ENCODE data around the gene CDH4. TPM values are rescaled to one million over a fixed set of nuclear protein-coding genes. Genes with fewer than 3 reads are reported as not detected.

CDH4 gene
- total and polyA plus RNA-seq, 10 donors, result 0.30 to 20.1 (median 7.7) TPM

- Histone ChIP-seq H3K36me3 (no peaks in the 10 kb centered on the region), H3K27me3 (replicated peaks in 1 of 7) (peaks cover 0 to 34% (median 0%) of the 10 kb centered on the region in 7 donors), H3K27ac (no peak overlapping the region), H3K4me3 (no peak overlapping the region), H3K4me1 (no peaks in the 10 kb centered on the region), H3K9me3 (no peaks in the 10 kb centered on the region)
- DNase-seq, result no peak
- no peak for TF ChIP-seq CTCF (IDR thresholded peaks at IDR 0.05 in 8 of 11, conservative IDR thresholded peaks at IDR 0.05 in 3 of 11)
- TF ChIP-seq POLR2A (IDR thresholded peaks at IDR 0.05), result no peak
- TF ChIP-seq POLR2AphosphoS5 (IDR thresholded peaks at IDR 0.05), result no peak
- intact Hi-C loops (cut with DNase I; ENCODE audit: low total_unique reads), result loop anchor here (10.0 kb wide), 1 partner anchor 1008 kb away; no protein-coding TSS in a partner anchor
- WGBS, 5 donors, result 83 to 91% (median 88%) methylated on average over 3 of the region's 3 CpGs
Measured at GRCh38 chr20:61222699-61223098, 29.4 kb upstream of the CDH4 start.

- 85 to 93% (median 90%) methylated on average over 10 of the region's 10 CpGs for WGBS, 5 donors
- TF ChIP-seq POLR2AphosphoS5 (IDR thresholded peaks at IDR 0.05), result no peak
- TF ChIP-seq POLR2A (IDR thresholded peaks at IDR 0.05), result no peak
- no peak for TF ChIP-seq CTCF (IDR thresholded peaks at IDR 0.05 in 8 of 11, conservative IDR thresholded peaks at IDR 0.05 in 3 of 11)
- Histone ChIP-seq H3K9me3 (no peaks in the 10 kb centered on the region), H3K4me1 (no peaks in the 10 kb centered on the region), H3K4me3 (no peak overlapping the region), H3K27me3 (replicated peaks in 1 of 7) (peaks cover 0 to 32% (median 0%) of the 10 kb centered on the region in 7 donors), H3K36me3 (no peaks in the 10 kb centered on the region), H3K27ac (no peak overlapping the region)
- no peak for DNase-seq
- intact Hi-C loops (cut with DNase I; ENCODE audit: low total_unique reads), result loop anchor here (10.0 kb wide), 1 partner anchor 1008 kb away; no protein-coding TSS in a partner anchor
Measured at GRCh38 chr20:61223121-61223520, 28.9 kb upstream of the CDH4 start.

GRCh38 chr20:61230166-61230565 lies 21.9 kb upstream of the CDH4 start:
- WGBS, 5 donors, result 85 to 92% (median 87%) methylated on average over 9 of the region's 9 CpGs
- H3K4me1 ChIP-seq, result no peaks in the 10 kb centered on the region
- no peak overlapping the region for H3K4me3 ChIP-seq
- TF ChIP-seq POLR2AphosphoS5 (IDR thresholded peaks at IDR 0.05), result no peak
- TF ChIP-seq POLR2A (IDR thresholded peaks at IDR 0.05), result no peak
- no peak for TF ChIP-seq CTCF (IDR thresholded peaks at IDR 0.05 in 8 of 11, conservative IDR thresholded peaks at IDR 0.05 in 3 of 11)
- intact Hi-C loops (cut with DNase I; ENCODE audit: low total_unique reads), result no loop called here
- peaks cover 0 to 16% (median 0%) of the 10 kb centered on the region in 7 donors for H3K27me3 ChIP-seq (replicated peaks in 1 of 7)
- peaks cover 0 to 23% (median 9%) of the 10 kb centered on the region in 8 donors for H3K9me3 ChIP-seq
- no peak for DNase-seq
- no peak overlapping the region for H3K27ac ChIP-seq
- H3K36me3 ChIP-seq, result no peaks in the 10 kb centered on the region

GRCh38 chr20:61233590-61233989 lies 18.5 kb upstream of the CDH4 start:
- H3K36me3 ChIP-seq, result no peaks in the 10 kb centered on the region
- H3K9me3 ChIP-seq, result peaks cover 0 to 23% (median 9%) of the 10 kb centered on the region in 8 donors
- H3K4me1 ChIP-seq, result no peaks in the 10 kb centered on the region
- no peak for TF ChIP-seq CTCF (IDR thresholded peaks at IDR 0.05 in 8 of 11, conservative IDR thresholded peaks at IDR 0.05 in 3 of 11)
- TF ChIP-seq POLR2AphosphoS5 (IDR thresholded peaks at IDR 0.05), result no peak
- TF ChIP-seq POLR2A (IDR thresholded peaks at IDR 0.05), result no peak
- intact Hi-C loops (cut with DNase I; ENCODE audit: low total_unique reads), result no loop called here
- no peak overlapping the region for H3K27ac ChIP-seq
- H3K4me3 ChIP-seq, result no peak overlapping the region
- no peak for DNase-seq
- peaks cover 0 to 24% (median 0%) of the 10 kb centered on the region in 7 donors for H3K27me3 ChIP-seq (replicated peaks in 1 of 7)
- WGBS, 5 donors, result 89 to 96% (median 93%) methylated on average over 7 of the region's 7 CpGs
